Fibroblast of skin of abdomen (primary cell): ENCODE results near the gene TOX2. TPM values are rescaled to one million over a fixed set of nuclear protein-coding genes. Genes with fewer than 3 reads are reported as not detected.
A peak's percentile ranks its signal among the peaks of the same experiment; 100 is the strongest.

Experiments used
- DNase-seq: peaks from one replicate; pipeline ENCODE4 v3.0.0-alpha.2; 2013
- polyA plus RNA-seq, 2 experiments: library from polyadenylated mRNA; unstranded; fragments of 120-200 nt; gene quantifications; one replicate each; pipeline ENCODE4 v1.2.1, GENCODE V29; 2013; ENCODE audit not compliant: insufficient read length in 2 of 2

The TOX2 gene
- 52.9 TPM for polyA plus RNA-seq (2013, experiment 1 of 2; ENCODE audit: insufficient read length)
- polyA plus RNA-seq (2013, experiment 2 of 2; ENCODE audit: insufficient read length), result 51.8 TPM

GRCh38 chr20:43914311-43915210 lies at the start of gene TOX2:
TSS of gene TOX2 (plus strand) at chr20:43914852. CDS start at chr20:43914892, 40 bp downstream.
- DNase-seq, result peak; percentile 67

GRCh38 chr20:43868091-43868490 lies 46.6 kb upstream of the TOX2 start:
- DNase-seq, result no peak

- DNase-seq, result no peak
Measured at GRCh38 chr20:43870484-43870883, 44.2 kb upstream of the TOX2 start.

GRCh38 chr20:43878776-43879175 lies 35.9 kb upstream of the TOX2 start:
- DNase-seq, result no peak

- DNase-seq, result no peak
Measured at GRCh38 chr20:43893930-43894329, 20.7 kb upstream of the TOX2 start.

GRCh38 chr20:43894491-43894890 lies 20.2 kb upstream of the TOX2 start:
- DNase-seq, result no peak

- peak; percentile 73 for DNase-seq
Measured at GRCh38 chr20:43895235-43895634, 19.4 kb upstream of the TOX2 start.

GRCh38 chr20:43899274-43900120 lies 15.2 kb upstream of the TOX2 start:
- DNase-seq, result no peak

- no peak for DNase-seq
Measured at GRCh38 chr20:43900121-43900466, 14.6 kb upstream of the TOX2 start.

GRCh38 chr20:43900496-43900895 lies 14.2 kb upstream of the TOX2 start:
- DNase-seq, result no peak

GRCh38 chr20:43901296-43901695 lies 13.4 kb upstream of the TOX2 start:
- no peak for DNase-seq

GRCh38 chr20:43903953-43904826 lies 10.5 kb upstream of the TOX2 start:
- DNase-seq, result no peak

GRCh38 chr20:43904827-43905177 lies 9.8 kb upstream of the TOX2 start:
- no peak for DNase-seq

- no peak for DNase-seq
Measured at GRCh38 chr20:43906505-43907034, 8.1 kb upstream of the TOX2 start.

GRCh38 chr20:43909211-43909610 lies 5.4 kb upstream of the TOX2 start:
- no peak for DNase-seq

- DNase-seq, result no peak
Measured at GRCh38 chr20:43909720-43910119, 4.9 kb upstream of the TOX2 start.

- DNase-seq, result no peak
Measured at GRCh38 chr20:43910564-43910963, 4.1 kb upstream of the TOX2 start.

- peak; percentile 55 for DNase-seq
Measured at GRCh38 chr20:43911066-43911465, 3.6 kb upstream of the TOX2 start.

GRCh38 chr20:43913291-43914025 lies 1.2 kb upstream of the TOX2 start:
- DNase-seq, result no peak

GRCh38 chr20:43915211-43916072 lies 790 bp downstream of the TOX2 start:
- peak; percentile 32 for DNase-seq
